ENCODE measurements around the gene HAS3. TPM values are rescaled to one million over a fixed set of nuclear protein-coding genes. Genes with fewer than 3 reads are reported as not detected.

The HAS3 gene
- total RNA-seq, 1 experiment from 2014 or later = 92.5 TPM

- H3K4me2 ChIP-seq (ENCODE audit: low read length) = no peak overlapping the region
- H3K79me2 ChIP-seq (ENCODE audit: low read length) = peaks cover 14% of the 10 kb centered on the region; the same call in 1 of the 2 replicates
- no peak overlapping the region for H3K27ac ChIP-seq (ENCODE audit: low read length)
- peaks cover 16% of the 10 kb centered on the region; the same call in 1 of the 2 replicates for H4K20me1 ChIP-seq (ENCODE audit: low read length)
- ChIA-PET POLR2A (ENCODE audit: unreplicated experiment) (no interaction called here), CTCF (no interaction called here)
- H3K36me3 ChIP-seq (ENCODE audit: low read depth, low read length) = peaks cover 51% of the 10 kb centered on the region
- intact Hi-C loops (cut with micrococcal nuclease) = no loop called here
- H3K9me2 ChIP-seq (replicated peaks; ENCODE audit: low read length) = no peaks in the 10 kb centered on the region
- ATAC-seq = no peak
- no peaks in the 10 kb centered on the region for H3K27me3 ChIP-seq (ENCODE audit: low read length)
- DNase-seq = no peak
- TF ChIP-seq CTCF (conservative IDR thresholded peaks at IDR 0.05; ENCODE audit: low read depth, low read length) (no peak), EZH2 (IDR thresholded peaks at IDR 0.05; ENCODE audit: low read length, unreplicated experiment) (no peak), EZH2phosphoT487 (IDR thresholded peaks at IDR 0.05; ENCODE audit: borderline replicate concordance, low read length) (no peak)
- BruUV-seq (replicated peaks) = TSS peak; percentile 9
- H2AFZ ChIP-seq (ENCODE audit: low read length) = no peak overlapping the region
- no peak overlapping the region for H3K9ac ChIP-seq (ENCODE audit: low read length)
- H3K4me3 ChIP-seq (ENCODE audit: low read length) = no peak overlapping the region
- H3F3A ChIP-seq (ENCODE audit: low read length, unreplicated experiment) = peaks cover 10% of the 10 kb centered on the region
- peaks cover 16% of the 10 kb centered on the region for H3K4me1 ChIP-seq (ENCODE audit: insufficient read depth, low read length)
- H3K9me3 ChIP-seq (ENCODE audit: low read length) = no peaks in the 10 kb centered on the region
Observed at GRCh38 chr16:69115361-69115760, 9.9 kb downstream of the HAS3 start.

DNA sequence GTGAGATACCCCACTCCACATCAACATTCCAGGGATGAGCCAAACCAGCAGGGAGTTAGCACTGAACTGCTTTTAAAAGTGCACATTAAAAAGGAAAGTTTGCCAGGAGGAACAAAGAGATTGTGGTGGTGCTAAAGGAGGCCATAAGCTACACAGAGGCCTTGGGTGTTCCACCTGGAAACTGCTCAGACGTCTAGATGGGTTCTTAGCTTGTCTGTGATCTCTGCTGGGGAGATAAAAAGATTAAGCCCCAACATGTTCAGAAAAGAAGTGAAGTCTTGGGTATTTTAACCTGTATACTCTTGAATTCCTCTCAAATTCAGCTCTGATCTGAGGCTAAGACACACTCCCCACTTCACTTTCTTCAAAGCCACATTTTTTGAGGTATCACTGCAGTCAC lies 10.4 kb downstream of the HAS3 start:
- Histone ChIP-seq H3K4me1 (ENCODE audit: insufficient read depth, low read length) (peaks cover 12% of the 10 kb centered on the region), H3K9me2 (replicated peaks; ENCODE audit: low read length) (no peaks in the 10 kb centered on the region), H3K27me3 (ENCODE audit: low read length) (no peaks in the 10 kb centered on the region), H2AFZ (ENCODE audit: low read length) (no peak overlapping the region), H3K9ac (ENCODE audit: low read length) (no peak overlapping the region), H3K27ac (ENCODE audit: low read length) (no peak overlapping the region), H3F3A (ENCODE audit: low read length, unreplicated experiment) (peaks cover 10% of the 10 kb centered on the region), H3K79me2 (ENCODE audit: low read length) (peaks cover 9% of the 10 kb centered on the region; the same call in 1 of the 2 replicates), H3K9me3 (ENCODE audit: low read length) (no peaks in the 10 kb centered on the region), H3K4me3 (ENCODE audit: low read length) (no peak overlapping the region), H4K20me1 (ENCODE audit: low read length) (peaks cover 11% of the 10 kb centered on the region; the same call in 1 of the 2 replicates), H3K4me2 (ENCODE audit: low read length) (no peak overlapping the region), H3K36me3 (ENCODE audit: low read depth, low read length) (peaks cover 49% of the 10 kb centered on the region)
- intact Hi-C loops (cut with micrococcal nuclease) = no loop called here
- BruUV-seq (replicated peaks) = no TSS peak
- no peak for ATAC-seq
- DNase-seq = no peak
- TF ChIP-seq EZH2 (IDR thresholded peaks at IDR 0.05; ENCODE audit: low read length, unreplicated experiment) (no peak), EZH2phosphoT487 (IDR thresholded peaks at IDR 0.05; ENCODE audit: borderline replicate concordance, low read length) (no peak), CTCF (conservative IDR thresholded peaks at IDR 0.05; ENCODE audit: low read depth, low read length) (no peak)
- CTCF ChIA-PET = no interaction called here
- POLR2A ChIA-PET (ENCODE audit: unreplicated experiment) = no interaction called here

DNA sequence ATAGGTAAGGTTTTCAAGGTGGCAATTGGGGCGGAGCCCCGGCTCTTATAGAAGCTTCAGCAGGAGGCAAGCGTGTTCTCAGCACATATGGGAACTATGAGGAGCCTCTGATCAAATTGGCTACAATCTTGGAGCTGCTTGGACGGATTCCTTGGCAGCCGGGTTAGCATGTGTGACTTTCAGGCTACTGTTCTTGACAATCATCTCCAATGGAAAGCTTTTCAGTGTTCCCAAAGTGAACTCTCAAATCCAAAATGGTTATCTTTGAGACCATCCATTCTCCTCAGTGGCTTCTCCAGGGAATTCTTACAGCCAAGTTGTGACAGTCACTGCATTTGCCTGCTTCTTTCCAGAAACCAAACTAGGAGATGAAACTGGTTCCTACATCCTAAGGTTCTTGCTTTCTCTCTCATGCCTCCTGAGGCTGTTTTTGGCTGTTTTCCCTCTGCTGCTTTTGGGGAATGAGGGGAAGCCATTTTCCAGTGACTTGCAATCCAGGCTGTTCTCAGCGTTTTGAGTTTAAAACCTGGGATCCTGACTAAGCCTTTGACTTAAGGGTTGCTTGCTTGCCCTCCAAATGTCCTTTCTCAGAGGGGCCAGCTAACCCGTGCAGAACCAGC lies 10.9 kb downstream of the HAS3 start:
- CTCF ChIA-PET = no interaction called here
- ATAC-seq (no peak), DNase-seq (no peak)
- no peak overlapping the region for H2AFZ ChIP-seq (ENCODE audit: low read length)
- POLR2A ChIA-PET (ENCODE audit: unreplicated experiment) = no interaction called here
- H3K9me3 ChIP-seq (ENCODE audit: low read length) = no peaks in the 10 kb centered on the region
- 0 out of 2 replicates have a peak, but pooled peaks cover 6% of the 10 kb centered on the region for H3K79me2 ChIP-seq (ENCODE audit: low read length)
- H3F3A ChIP-seq (ENCODE audit: low read length, unreplicated experiment) = peaks cover 10% of the 10 kb centered on the region
- no TSS peak for BruUV-seq (replicated peaks)
- H3K4me3 ChIP-seq (ENCODE audit: low read length) = no peak overlapping the region
- H3K27me3 ChIP-seq (ENCODE audit: low read length) = no peaks in the 10 kb centered on the region
- peaks cover 10% of the 10 kb centered on the region; the same call in 1 of the 2 replicates for H3K4me1 ChIP-seq (ENCODE audit: insufficient read depth, low read length)
- TF ChIP-seq CTCF (conservative IDR thresholded peaks at IDR 0.05; ENCODE audit: low read depth, low read length) (no peak), EZH2phosphoT487 (IDR thresholded peaks at IDR 0.05; ENCODE audit: borderline replicate concordance, low read length) (no peak)
- H3K4me2 ChIP-seq (ENCODE audit: low read length) = no peak overlapping the region
- H3K9ac ChIP-seq (ENCODE audit: low read length) = no peak overlapping the region
- no peak overlapping the region for H3K27ac ChIP-seq (ENCODE audit: low read length)
- H3K36me3 ChIP-seq (ENCODE audit: low read depth, low read length) = peaks cover 46% of the 10 kb centered on the region
- intact Hi-C loops (cut with micrococcal nuclease) = no loop called here
- peaks cover 10% of the 10 kb centered on the region; the same call in 1 of the 2 replicates for H4K20me1 ChIP-seq (ENCODE audit: low read length)
- H3K9me2 ChIP-seq (replicated peaks; ENCODE audit: low read length) = no peaks in the 10 kb centered on the region

All from PC-3 (cell line).